Hematopoietic multipotent progenitor cell treated with erythropoietin and hydrocortisone succinate and interleukin-3 and kit ligand, for 4 days (in vitro differentiated cells): Measurements from ENCODE around the gene TMEM61.
"Not testable (repeated sequence)": the region's sequence is repeated elsewhere in the genome, so short reads cannot be mapped to it uniquely, and the experiment has no call there.

ENCODE experiments used
- DNase-seq: peaks from one replicate; pipeline ENCODE4 v3.0.0-alpha.2; 2015

TMEM61 gene

GRCh38 chr1:55005351-55006140 is 25.1 kb downstream of the TMEM61 start:
- DNase-seq, result peak; percentile 25

DNA sequence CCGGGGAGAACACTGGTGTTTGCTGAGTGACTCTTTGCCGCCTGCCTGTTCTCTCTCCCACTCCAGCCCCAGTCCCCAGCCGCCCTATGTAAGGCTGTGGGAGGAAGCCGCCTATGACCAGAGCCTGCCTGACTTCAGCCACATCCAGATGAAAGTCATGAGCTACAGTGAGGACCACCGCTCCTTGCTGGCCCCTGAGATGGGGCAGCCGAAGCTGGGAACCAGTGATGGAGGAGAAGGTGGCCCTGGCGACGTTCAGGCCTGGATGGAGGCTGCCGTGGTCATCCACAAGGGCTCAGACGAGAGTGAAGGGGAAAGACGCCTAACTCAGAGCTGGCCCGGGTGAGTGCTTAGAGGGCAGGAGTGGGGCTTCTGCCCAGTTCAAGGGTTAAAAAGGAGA is 26.5 kb downstream of the TMEM61 start:
- no peak for DNase-seq

- DNase-seq, result no peak
Measured at GRCh38 chr1:55007625-55008024, 27.2 kb downstream of the TMEM61 start.

- DNase-seq, result no peak
Measured at GRCh38 chr1:55010194-55010886, 29.9 kb downstream of the TMEM61 start.

- no peak for DNase-seq
Measured at GRCh38 chr1:55010887-55011217, 30.4 kb downstream of the TMEM61 start.

- DNase-seq, result no peak
Measured at GRCh38 chr1:55012661-55013060, 32.2 kb downstream of the TMEM61 start.

DNA sequence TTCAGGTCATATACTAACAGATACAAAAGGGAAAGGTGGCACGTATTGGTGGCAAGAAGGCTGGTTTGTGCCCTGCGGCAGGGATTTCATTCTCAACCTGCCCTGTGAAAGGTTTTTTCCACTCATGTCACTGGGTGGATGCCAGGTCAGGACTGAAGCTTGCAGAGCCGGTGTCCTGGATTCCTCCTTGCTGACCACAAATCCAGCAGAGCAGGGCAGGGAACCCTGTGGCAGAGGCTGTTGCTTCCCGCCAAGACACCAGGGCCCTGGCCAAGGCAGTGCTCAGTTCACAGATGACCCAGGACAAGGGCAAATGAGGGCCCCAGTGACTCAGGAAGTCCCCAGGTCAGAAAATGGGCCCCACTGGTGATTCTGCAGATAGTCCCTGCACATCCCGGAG is 34.7 kb downstream of the TMEM61 start:
- DNase-seq, result no peak

DNA sequence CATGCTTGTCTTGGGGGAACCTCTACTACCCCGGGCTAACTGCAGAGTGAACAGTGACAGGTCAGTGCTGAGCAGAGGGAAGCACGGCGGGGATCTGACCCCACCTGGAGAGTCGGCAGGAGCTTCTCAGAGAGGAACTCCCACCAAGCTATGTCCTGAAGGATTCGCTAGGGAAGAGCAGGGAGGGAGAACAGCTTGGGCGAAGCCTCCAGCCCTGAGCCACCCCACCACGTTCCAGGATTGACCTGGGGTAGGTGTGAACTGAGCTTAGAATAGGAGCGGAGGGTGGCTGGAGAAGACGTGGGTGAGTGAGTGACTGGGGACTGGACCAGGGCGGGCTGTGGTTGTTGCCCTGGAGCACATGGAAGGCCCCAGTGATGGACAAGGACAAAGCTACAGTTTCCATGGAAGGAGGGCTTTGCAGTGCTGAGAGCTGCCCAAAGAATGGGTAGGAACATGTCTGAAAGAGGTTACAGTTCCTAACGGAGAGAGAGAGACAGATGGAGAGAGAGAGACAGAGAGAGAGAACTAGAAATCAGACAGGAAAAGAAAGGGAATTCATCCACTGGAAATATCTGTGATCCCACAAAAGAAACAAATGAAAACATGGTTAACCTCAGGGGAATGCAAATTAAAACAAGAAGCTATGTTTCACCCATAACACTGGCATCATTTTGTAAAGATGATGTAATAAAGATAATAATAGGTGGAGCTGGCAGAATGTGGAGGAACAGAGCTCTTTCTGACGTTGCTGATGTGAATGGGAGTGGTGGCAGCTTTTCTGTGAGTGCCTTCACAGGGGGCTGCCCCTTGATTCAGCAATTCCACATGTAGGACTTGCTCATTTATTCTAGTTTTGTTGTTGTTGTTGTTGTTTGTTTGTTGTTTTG is 35.5 kb downstream of the TMEM61 start:
- DNase-seq, result no peak

DNA sequence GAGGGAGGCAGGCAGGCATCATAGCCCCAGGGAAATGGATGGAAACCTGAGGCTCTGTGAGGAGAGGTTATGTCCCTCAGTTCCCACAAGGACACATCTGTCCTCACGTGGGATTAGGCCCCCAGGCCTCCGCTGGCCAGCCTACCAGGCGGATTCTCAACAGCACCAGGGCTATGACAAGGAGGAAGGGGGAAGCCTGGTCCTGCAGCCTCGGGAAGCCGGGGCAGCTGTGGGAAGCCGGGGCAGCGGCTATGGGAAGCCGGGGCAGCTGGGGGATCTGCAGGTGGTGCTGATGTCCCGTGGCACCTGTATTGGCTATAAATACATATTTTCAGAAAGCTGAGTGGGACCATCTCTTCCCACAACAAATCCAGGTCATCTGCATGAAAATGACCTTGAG is 38.0 kb downstream of the TMEM61 start:
- no peak for DNase-seq

DNA sequence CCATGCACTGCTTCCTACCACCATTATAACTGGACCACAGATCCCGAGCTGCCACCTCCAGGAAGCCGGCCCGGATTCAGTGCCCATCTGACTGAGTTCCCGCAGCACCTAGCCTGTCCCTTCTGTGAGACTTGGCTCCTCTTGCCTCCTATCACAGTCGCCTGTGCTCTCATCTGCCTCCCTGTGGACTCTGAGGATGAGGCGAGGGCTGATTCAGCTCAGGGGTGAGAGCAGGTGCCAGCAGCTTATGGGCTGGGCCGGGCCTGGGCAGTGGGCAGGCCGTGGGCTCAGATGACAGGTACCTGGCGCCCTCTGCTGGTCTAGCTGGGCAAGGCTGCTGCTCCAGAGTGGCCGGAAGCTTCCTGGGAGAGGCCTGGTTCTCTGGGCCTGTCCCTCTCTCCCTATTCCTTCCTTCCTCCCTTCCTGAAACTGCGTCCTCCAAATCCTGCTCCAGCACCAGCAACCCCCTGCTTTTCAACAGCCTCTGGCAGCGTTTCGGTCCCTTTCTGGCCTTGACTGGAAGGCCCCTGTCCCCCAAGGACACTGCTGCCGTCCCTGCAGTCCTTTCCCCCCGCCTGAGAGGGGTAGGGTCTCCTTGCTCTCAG is 41.6 kb downstream of the TMEM61 start:
- DNase-seq, result peak; percentile 86

DNA sequence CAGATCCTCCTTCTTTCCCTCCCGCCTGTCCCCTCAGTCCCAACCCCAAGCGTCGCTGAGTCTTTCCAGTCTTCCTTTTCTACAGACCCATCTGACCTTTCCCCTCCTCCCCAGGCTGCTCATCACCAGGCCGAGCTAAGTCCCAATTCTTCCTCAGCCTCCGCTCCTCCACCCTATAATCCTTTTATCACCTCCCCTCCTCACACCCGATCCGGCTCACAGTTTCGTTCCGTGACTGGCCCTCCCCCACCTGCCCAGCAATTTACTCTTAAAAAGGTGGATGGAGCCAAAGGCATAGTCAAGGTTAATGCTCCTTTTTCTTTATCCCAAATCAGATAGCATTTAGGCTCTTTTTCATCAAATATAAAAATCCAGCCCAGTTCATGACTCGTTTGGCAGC is 43.7 kb downstream of the TMEM61 start:
- not testable (repeated sequence) for DNase-seq

DNA sequence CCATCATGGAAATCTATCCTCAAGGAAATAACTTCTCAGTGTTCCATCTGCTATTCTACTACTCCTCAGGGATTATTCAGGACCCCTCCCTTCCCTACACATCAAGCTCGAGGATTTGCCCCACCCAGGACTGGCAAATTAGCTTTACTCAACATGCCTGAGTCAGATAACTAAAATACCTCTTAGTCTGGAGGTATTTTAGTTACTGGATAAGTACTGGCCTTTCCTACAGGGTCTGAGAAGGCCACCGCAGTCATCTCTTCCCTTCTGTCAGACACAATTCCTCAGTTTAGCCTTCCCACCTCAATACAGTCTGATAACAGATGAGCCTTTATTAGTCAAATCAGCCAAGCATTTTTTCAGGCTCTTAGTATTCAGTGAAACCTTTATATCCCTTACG is 46.3 kb downstream of the TMEM61 start:
- DNase-seq, result not testable (repeated sequence)

- not testable (repeated sequence) for DNase-seq
Measured at GRCh38 chr1:55031098-55031497, 50.7 kb downstream of the TMEM61 start.

DNA sequence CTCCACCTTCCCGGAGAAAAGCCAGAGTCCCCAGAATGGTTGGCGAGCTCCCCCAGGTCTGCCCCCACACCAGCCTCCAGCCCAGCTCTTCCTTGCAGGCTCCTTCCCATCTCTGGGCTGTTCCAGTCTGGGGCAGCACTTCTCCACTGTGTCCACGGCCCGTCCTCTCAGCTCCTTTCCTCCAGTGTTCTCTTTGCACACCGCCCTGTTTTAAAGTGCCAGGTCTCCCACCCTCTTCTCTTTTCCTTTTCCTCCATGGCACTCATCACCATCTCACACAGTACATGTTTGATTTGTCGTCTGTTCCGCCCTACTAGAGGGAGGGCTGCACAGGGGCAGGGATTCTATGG is 52.8 kb downstream of the TMEM61 start:
- no peak for DNase-seq

- DNase-seq, result no peak
Measured at GRCh38 chr1:55034476-55035133, 54.2 kb downstream of the TMEM61 start.

DNA sequence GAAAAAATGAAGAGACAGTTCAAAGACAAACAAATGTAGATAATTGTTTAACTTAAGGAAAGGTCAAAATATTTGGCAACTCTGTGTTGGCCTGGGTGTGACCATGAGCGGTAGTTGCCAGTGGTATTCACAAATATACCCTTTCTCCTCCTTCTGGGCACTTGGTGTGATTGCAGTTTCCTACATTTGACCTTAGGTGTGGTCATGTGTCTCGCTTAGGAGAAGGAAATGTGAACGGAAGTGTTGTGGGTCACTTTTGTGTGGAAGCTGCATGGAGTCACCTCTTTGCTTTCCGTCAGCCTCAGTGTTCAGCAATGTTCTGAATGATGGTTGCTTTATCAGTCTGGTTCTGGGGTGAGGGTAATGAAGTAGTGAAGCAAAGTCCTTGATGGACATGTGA is 55.5 kb downstream of the TMEM61 start:
- DNase-seq, result peak; percentile 33

GRCh38 chr1:55037733-55038551 is 57.5 kb downstream of the TMEM61 start:
- DNase-seq, result no peak

DNA sequence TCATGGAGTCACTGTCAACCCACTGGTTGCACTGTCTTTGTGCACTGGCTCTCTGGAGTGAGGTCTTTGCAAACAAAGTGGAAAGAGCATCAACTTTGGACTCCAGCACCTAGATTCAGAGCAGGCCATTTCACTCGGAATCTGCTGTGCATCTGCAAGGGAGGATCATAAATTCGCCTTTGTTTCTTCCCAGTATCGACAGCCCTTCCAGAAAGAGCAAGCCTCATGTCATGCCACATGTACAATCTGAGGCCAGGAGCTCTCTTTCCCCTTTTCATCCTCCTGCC is 58.1 kb downstream of the TMEM61 start:
- no peak for DNase-seq

DNA sequence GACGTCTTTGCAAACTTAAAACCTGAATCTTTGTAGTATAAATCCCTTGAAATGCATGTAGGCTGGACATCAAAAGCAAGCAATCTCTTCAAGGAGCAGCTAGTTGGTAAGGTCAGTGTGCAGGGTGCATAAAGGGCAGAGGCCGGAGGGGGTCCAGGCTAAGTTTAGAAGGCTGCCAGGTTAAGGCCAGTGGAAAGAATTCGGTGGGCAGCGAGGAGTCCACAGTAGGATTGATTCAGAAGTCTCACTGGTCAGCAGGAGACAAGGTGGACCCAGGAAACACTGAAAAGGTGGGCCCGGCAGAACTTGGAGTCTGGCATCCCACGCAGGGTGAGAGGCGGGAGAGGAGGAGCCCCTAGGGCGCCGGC is 58.5 kb downstream of the TMEM61 start:
- DNase-seq, result no peak

- peak; percentile 73 for DNase-seq
Measured at GRCh38 chr1:55039342-55040082, 59.1 kb downstream of the TMEM61 start, which contains the start of gene PCSK9. Gene PCSK9 (plus strand): TSS chr1:55039548. CDS start chr1:55039838, 290 bp downstream.
